ENCODE results near the gene ENKD1.

The ENKD1 gene

GRCh38 chr16:67662653-67663010, 3.9 kb downstream of the ENKD1 start:
- no peak for DNase-seq

- DNase-seq, result no peak
These were observed 4.5 kb downstream of the ENKD1 start for GRCh38 chr16:67661886-67662652.

GRCh38 chr16:67661101-67661761, 5.3 kb downstream of the ENKD1 start:
- no peak for DNase-seq

GRCh38 chr16:67660564-67661028, 6.0 kb downstream of the ENKD1 start, which contains the start of gene PARD6A:
PARD6A (plus strand) TSS chr16:67660960; CDS start chr16:67661039, 79 bp downstream.
- DNase-seq, result peak; percentile 81

GRCh38 chr16:67659675-67660563, 6.6 kb downstream of the ENKD1 start, which contains the start of gene ACD:
ACD (minus strand) TSS chr16:67660260; CDS start chr16:67660220, 40 bp downstream.
- DNase-seq, result no peak

- DNase-seq, result no peak
These were observed 7.5 kb downstream of the ENKD1 start for GRCh38 chr16:67658849-67659674.

GRCh38 chr16:67657751-67658518, 8.6 kb downstream of the ENKD1 start:
- no peak for DNase-seq

- DNase-seq, result no peak
These were observed 9.4 kb downstream of the ENKD1 start for GRCh38 chr16:67657017-67657608.

- no peak for DNase-seq
These were observed 10.1 kb downstream of the ENKD1 start for GRCh38 chr16:67656344-67657016.

- DNase-seq, result no peak
These were observed 11.2 kb downstream of the ENKD1 start for GRCh38 chr16:67655363-67655762.

- no peak for DNase-seq
These were observed 12.1 kb downstream of the ENKD1 start for GRCh38 chr16:67654403-67654911.

GRCh38 chr16:67653789-67654402, 12.7 kb downstream of the ENKD1 start:
- DNase-seq, result no peak

GRCh38 chr16:67653128-67653788, 13.3 kb downstream of the ENKD1 start:
- DNase-seq, result no peak

GRCh38 chr16:67652578-67653127, 13.9 kb downstream of the ENKD1 start:
- no peak for DNase-seq

GRCh38 chr16:67651847-67652246, 14.7 kb downstream of the ENKD1 start:
- DNase-seq, result no peak

GRCh38 chr16:67651039-67651438, 15.5 kb downstream of the ENKD1 start:
- no peak for DNase-seq

- no peak for DNase-seq
These were observed 16.5 kb downstream of the ENKD1 start for GRCh38 chr16:67650023-67650422.

GRCh38 chr16:67649494-67649931, 17.0 kb downstream of the ENKD1 start:
- DNase-seq, result no peak
